ENCODE measurements around the gene SLC38A11.
"Not testable (repeated sequence)": the region's sequence is repeated elsewhere in the genome, so short reads cannot be mapped to it uniquely, and the experiment has no call there.

The SLC38A11 gene

GRCh38 chr2:164875334-164876205 is 79.8 kb downstream of the SLC38A11 start:
- no peak for DNase-seq

- DNase-seq: no peak
Measured at GRCh38 chr2:164873210-164873908, 82.0 kb downstream of the SLC38A11 start.

GRCh38 chr2:164871404-164871803 is 83.9 kb downstream of the SLC38A11 start:
- DNase-seq: no peak

- DNase-seq: no peak
Measured at GRCh38 chr2:164869420-164869772, 85.9 kb downstream of the SLC38A11 start.

GRCh38 chr2:164868563-164869419 is 86.5 kb downstream of the SLC38A11 start:
- no peak for DNase-seq

GRCh38 chr2:164867779-164868397 is 87.4 kb downstream of the SLC38A11 start:
- no peak for DNase-seq

- not testable (repeated sequence) for DNase-seq
Measured at GRCh38 chr2:164866381-164866780, 88.9 kb downstream of the SLC38A11 start.

GRCh38 chr2:164860694-164861042 is 94.7 kb downstream of the SLC38A11 start:
- no peak for DNase-seq

GRCh38 chr2:164859906-164860693 is 95.2 kb downstream of the SLC38A11 start:
- not testable (repeated sequence) for DNase-seq

GRCh38 chr2:164859251-164859818 is 96.0 kb downstream of the SLC38A11 start:
- no peak for DNase-seq

GRCh38 chr2:164852086-164852485 is 103.2 kb downstream of the SLC38A11 start:
- no peak for DNase-seq

- DNase-seq: no peak
Measured at GRCh38 chr2:164850235-164850634, 105.1 kb downstream of the SLC38A11 start.

GRCh38 chr2:164849506-164849905 is 105.8 kb downstream of the SLC38A11 start:
- DNase-seq: no peak

- no peak for DNase-seq
Measured at GRCh38 chr2:164847981-164848741, 107.2 kb downstream of the SLC38A11 start.

GRCh38 chr2:164847291-164847690 is 108.0 kb downstream of the SLC38A11 start:
- no peak for DNase-seq

- DNase-seq: no peak
Measured at GRCh38 chr2:164846276-164846675, 109.0 kb downstream of the SLC38A11 start.
